ENCODE results near the gene SOD2. TPM values are rescaled to one million over a fixed set of nuclear protein-coding genes. Genes with fewer than 3 reads are reported as not detected.
"Not testable (repeated sequence)": the region's sequence is repeated elsewhere in the genome, so short reads cannot be mapped to it uniquely, and the experiment has no call there.

The SOD2 gene
- total RNA-seq, 4 donors from 2014 or later, result 147 to 927 (median 395) TPM

DNA sequence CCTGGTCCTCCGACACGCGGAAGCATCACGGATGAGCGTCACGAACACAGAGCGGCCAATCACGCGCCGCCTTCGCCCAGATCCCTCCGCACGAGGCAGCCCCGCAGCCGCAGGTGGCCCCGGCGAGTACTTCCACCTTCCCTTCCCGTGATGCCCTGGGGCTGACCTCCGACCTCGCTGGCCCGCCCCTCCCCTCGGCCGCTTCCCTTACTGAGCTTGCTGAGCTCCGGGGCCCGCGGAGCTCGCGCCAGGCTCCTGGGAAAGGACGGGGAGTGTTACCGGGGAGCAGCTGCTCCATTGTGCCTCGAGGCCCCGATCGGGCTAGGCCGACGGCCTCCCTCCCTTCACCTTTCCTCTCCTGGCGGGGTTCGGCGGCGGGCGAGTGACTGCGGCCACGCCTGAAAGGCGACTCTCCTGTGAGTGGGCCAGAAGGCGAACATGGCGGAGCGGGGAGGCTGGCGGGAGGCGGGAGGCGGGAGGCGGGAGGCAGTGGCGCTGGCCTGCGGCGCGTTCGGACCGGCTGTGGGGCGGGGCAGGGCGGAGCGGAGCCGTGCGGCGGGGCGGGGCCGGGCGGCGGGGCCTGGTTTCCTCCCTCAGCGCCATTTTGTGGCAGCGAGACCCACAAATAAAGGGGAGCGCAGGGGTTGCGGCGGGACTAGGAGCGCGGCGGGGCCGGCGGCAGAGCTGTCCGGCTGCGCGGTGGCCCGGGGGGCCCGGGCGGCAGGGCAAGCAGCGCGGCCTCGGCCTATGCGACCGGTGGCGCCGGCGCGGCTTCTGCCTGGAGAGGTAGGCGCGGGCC is 34.1 kb upstream of the SOD2 start, which contains the start of gene WTAP:
WTAP (plus strand) TSS at position 589 of the 799 bp plus-strand sequence. CDS start 8,760 bp downstream, outside the sequence.
- H3K4me3 ChIP-seq, result peak within 1 kb of the TSS; percentile 82 to 92 (median 89)
- TF ChIP-seq CTCF (IDR thresholded peaks at IDR 0.05) (peak in 1 of 3 experiments; percentile 8), POLR2AphosphoS5 (IDR thresholded peaks at IDR 0.05) (peak; percentile 92 to 98), POLR2A (IDR thresholded peaks at IDR 0.05; ENCODE audit: low read depth) (peak; percentile 49), EP300 (IDR thresholded peaks at IDR 0.05) (no peak)
- WGBS, result 2% methylated on average over 10 of the region's 93 CpGs
- H3K27me3 ChIP-seq, result no peaks in the 10 kb centered on the region
- H3K9me3 ChIP-seq, result no peaks in the 10 kb centered on the region
- peaks cover 38 to 59% (median 53%) of the 10 kb centered on the region in 4 donors for H3K4me1 ChIP-seq
- peaks cover 0 to 5% (median 2%) of the 10 kb centered on the region in 4 donors for H3K36me3 ChIP-seq
- H3K27ac ChIP-seq (replicated peaks in 1 of 4), result peak within 1 kb of the TSS; percentile 98 to 99 (median 99)
- peak; percentile 98 for DNase-seq (ENCODE audit: extremely low spot score)
- intact Hi-C loops (cut with DNase I), result loop anchor here (5.0 kb wide), 1 partner anchor 35 kb away; the partner anchor contains the start of gene SOD2

DNA sequence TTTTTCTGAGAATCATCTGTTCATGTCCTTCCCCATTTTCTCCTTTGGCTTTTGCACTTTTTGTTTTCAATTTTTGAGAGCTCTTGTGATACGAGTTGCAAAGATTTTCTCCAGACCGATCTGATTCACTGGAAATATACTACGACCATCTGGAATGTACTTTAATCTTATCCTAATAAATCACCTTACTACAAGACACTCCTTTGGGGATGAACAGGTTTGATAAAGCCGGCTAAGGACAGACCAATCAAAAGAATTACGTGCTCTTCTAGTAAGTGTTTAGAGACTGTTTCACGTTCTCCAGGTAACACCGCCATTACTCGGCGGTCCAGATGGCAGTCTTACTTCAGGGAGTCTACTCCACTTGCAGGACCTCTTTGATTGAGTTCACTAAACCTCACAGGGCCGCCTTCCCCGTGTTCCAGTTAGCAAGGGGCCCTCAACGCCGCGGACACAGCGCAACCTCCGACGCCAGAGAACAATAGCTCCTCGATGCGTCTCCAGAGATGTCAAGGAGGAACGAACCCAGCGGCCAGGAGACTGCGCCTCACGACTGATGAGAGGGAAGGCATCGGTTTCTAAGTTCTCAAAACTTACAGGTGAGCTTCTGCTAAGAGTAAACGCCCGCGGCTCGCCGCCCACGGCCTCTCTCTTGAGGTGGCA is 33.3 kb upstream of the SOD2 start:
- H3K27ac ChIP-seq (replicated peaks in 1 of 4), result peak overlapping the region; percentile 98 to 99 (median 99)
- peaks cover 0 to 4% (median 1%) of the 10 kb centered on the region in 4 donors for H3K36me3 ChIP-seq
- H3K9me3 ChIP-seq, result no peaks in the 10 kb centered on the region
- TF ChIP-seq POLR2AphosphoS5 (IDR thresholded peaks at IDR 0.05) (no peak), POLR2A (IDR thresholded peaks at IDR 0.05; ENCODE audit: low read depth) (no peak), EP300 (IDR thresholded peaks at IDR 0.05) (no peak), CTCF (IDR thresholded peaks at IDR 0.05) (no peak)
- peaks cover 36 to 52% (median 46%) of the 10 kb centered on the region in 4 donors for H3K4me1 ChIP-seq
- WGBS, result 3% methylated on average over 18 of the region's 30 CpGs
- peak overlapping the region; percentile 82 to 92 (median 89) for H3K4me3 ChIP-seq
- intact Hi-C loops (cut with DNase I), result loop anchor here (5.0 kb wide), 1 partner anchor 34 kb away; the partner anchor contains the start of gene SOD2
- H3K27me3 ChIP-seq, result no peaks in the 10 kb centered on the region
- no peak for DNase-seq (ENCODE audit: extremely low spot score)

DNA sequence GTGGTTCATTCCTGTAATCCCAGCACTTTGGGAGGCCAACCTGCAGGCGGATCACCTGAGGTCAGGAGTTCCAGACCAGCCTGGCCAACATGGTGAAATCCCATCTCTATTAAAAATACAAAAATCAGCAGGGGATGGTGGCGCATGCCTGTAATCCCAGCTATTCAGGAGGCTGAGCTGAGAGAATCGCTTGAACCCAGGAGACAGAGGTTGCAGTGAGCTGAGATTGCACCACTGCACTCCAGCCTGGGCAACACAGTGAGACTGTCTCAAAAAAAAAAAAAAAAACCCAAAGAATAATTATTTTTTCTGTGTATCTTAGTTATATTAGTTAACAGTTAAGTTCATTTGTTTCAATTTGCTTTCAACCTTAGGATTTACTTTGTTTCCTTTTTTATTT is 32.2 kb upstream of the SOD2 start:
- not testable (repeated sequence) for H3K27ac ChIP-seq (replicated peaks in 1 of 4)
- intact Hi-C loops (cut with DNase I), result loop anchor here (5.0 kb wide), 1 partner anchor 33 kb away; the partner anchor contains the start of gene SOD2

GRCh38 chr6:159724778-159725177 is 31.7 kb upstream of the SOD2 start:
- DNase-seq (ENCODE audit: extremely low spot score), result no peak
- H3K4me1 ChIP-seq, result peaks cover 20 to 40% (median 34%) of the 10 kb centered on the region in 4 donors
- H3K27me3 ChIP-seq, result no peaks in the 10 kb centered on the region
- no peak for TF ChIP-seq EP300 (IDR thresholded peaks at IDR 0.05)
- no peak for TF ChIP-seq POLR2AphosphoS5 (IDR thresholded peaks at IDR 0.05)
- no peak for TF ChIP-seq POLR2A (IDR thresholded peaks at IDR 0.05; ENCODE audit: low read depth)
- TF ChIP-seq CTCF (IDR thresholded peaks at IDR 0.05), result no peak
- intact Hi-C loops (cut with DNase I), result loop anchor here (5.0 kb wide), 1 partner anchor 32 kb away; the partner anchor contains the start of gene SOD2
- no peak overlapping the region for H3K4me3 ChIP-seq
- no peaks in the 10 kb centered on the region for H3K9me3 ChIP-seq
- peaks cover 0 to 4% (median 0%) of the 10 kb centered on the region in 4 donors for H3K36me3 ChIP-seq
- no peak overlapping the region for H3K27ac ChIP-seq (replicated peaks in 1 of 4)
- WGBS, result 95% methylated on average over 4 of the region's 4 CpGs

More for the DNA sequence above, 32.2 kb upstream of the SOD2 start:
- H3K4me3 ChIP-seq; H3K9me3 ChIP-seq; H3K36me3 ChIP-seq; H3K27me3 ChIP-seq; DNase-seq (ENCODE audit: extremely low spot score): not testable (repeated sequence)
- H3K4me1 ChIP-seq, result peaks cover 25 to 44% (median 38%) of the 10 kb centered on the region in 4 donors
- WGBS, result 96% methylated on average over 3 of the region's 3 CpGs

DNA sequence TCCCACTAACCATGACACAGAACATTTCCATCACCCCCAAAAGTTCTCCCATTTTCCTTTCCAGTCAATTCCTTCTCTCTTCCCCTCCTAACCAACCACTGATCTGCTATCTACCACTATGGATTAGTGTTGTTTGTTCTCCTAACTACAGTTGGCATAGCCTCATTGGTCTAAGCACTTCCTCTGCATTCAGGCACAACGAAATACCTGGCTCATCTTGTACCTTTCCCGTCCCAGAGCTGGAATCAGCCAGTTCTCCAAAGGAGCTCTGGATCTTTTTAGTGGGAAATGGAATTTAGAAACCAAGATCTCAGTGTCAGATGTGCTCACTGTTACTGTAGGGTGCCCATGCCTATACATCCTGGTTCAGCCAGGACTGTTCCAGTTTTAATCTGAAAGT is 30.2 kb upstream of the SOD2 start:
- Histone ChIP-seq H3K27me3 (no peaks in the 10 kb centered on the region), H3K4me1 (peaks cover 8 to 27% (median 20%) of the 10 kb centered on the region in 4 donors), H3K27ac (replicated peaks in 1 of 4) (no peak overlapping the region), H3K4me3 (no peak overlapping the region), H3K36me3 (peaks cover 0 to 4% (median 0%) of the 10 kb centered on the region in 4 donors), H3K9me3 (no peaks in the 10 kb centered on the region)
- intact Hi-C loops (cut with DNase I), result no loop called here
- WGBS, result 97% methylated on average over 2 of the region's 2 CpGs
- no peak for DNase-seq (ENCODE audit: extremely low spot score)
- TF ChIP-seq POLR2A (IDR thresholded peaks at IDR 0.05; ENCODE audit: low read depth), result no peak
- TF ChIP-seq CTCF (IDR thresholded peaks at IDR 0.05), result no peak
- TF ChIP-seq EP300 (IDR thresholded peaks at IDR 0.05), result no peak
- no peak for TF ChIP-seq POLR2AphosphoS5 (IDR thresholded peaks at IDR 0.05)
